Progenitor cell of endocrine pancreas (in vitro differentiated cells): ENCODE results near the gene ACADM. TPM values are rescaled to one million over a fixed set of nuclear protein-coding genes. Genes with fewer than 3 reads are reported as not detected.
A peak's percentile ranks its signal among the peaks of the same experiment; 100 is the strongest.
"Not testable (repeated sequence)": the region's sequence is repeated elsewhere in the genome, so short reads cannot be mapped to it uniquely, and the experiment has no call there.

ENCODE experiments used
- DNase-seq: peaks from one replicate; pipeline ENCODE4 v3.0.0; 2021; ENCODE audit warnings: low spot score; ENCODE audit not compliant: unreplicated experiment
- H3K27ac Mint-ChIP-seq: 2 replicates; pipeline ENCODE4 v1.8.0; 2021; ENCODE audit warnings: mild to moderate bottlenecking, moderate library complexity, mixed read lengths
- H3K27me3 Mint-ChIP-seq: 2 replicates; pipeline ENCODE4 v1.8.0; 2021; ENCODE audit warnings: mixed read lengths
- H3K36me3 Mint-ChIP-seq: 2 replicates; pipeline ENCODE4 v1.8.0; 2022; ENCODE audit warnings: mixed read lengths; ENCODE audit not compliant: insufficient read depth
- H3K4me1 Mint-ChIP-seq: 2 replicates; pipeline ENCODE4 v1.8.0; 2021; ENCODE audit warnings: low read depth, mixed read lengths
- H3K4me3 Mint-ChIP-seq: 2 replicates; pipeline ENCODE4 v1.8.0; 2021; ENCODE audit warnings: low read depth, mild to moderate bottlenecking, moderate library complexity, mixed read lengths
- H3K9me3 Mint-ChIP-seq: 2 replicates; pipeline ENCODE4 v1.8.0; 2021; ENCODE audit warnings: low read depth, mixed read lengths
- long read RNA-seq: library from polyadenylated mRNA; unstranded; transcript quantifications from one replicate; pipeline ENCODE4 v2.0.0, GENCODE V29; 2020
- total RNA-seq: library from RNA; stranded (reverse); gene quantifications from 2 replicates; pipeline ENCODE4 v1.2.1, GENCODE V29; 2021
- TF ChIP-seq, protein P1 (sequence below): fragments of 200-600 bp; sonication (generic); IDR thresholded peaks from one replicate; pipeline ENCODE4 v1.5.0; 2021; ENCODE audit warnings: antibody characterized with exemption, mild to moderate bottlenecking; ENCODE audit not compliant: unreplicated experiment

ACADM gene
- total RNA-seq, result 60.1 and 61.2 TPM in 2 replicates
- long read RNA-seq, transcript ACADM-202 (12 exons, 2,619 nt), result major isoform, 249 of 337 reads
- long read RNA-seq, transcript ACADM-218 (11 exons, 2,535 nt), result minor isoform, 24 of 337 reads
- long read RNA-seq, partial matches to known transcripts, result 21 of 337 reads
- long read RNA-seq, other reads (novel, unspliced or antisense), result 39 of 337 reads

- no peaks in the 10 kb centered on the region for H3K36me3 Mint-ChIP-seq
- peak within 1 kb of the TSS; percentile 100 for H3K27ac Mint-ChIP-seq
- H3K4me3 Mint-ChIP-seq, result peak within 1 kb of the TSS; percentile 100
- no peaks in the 10 kb centered on the region for H3K27me3 Mint-ChIP-seq
- TF ChIP-seq, protein P1, sequence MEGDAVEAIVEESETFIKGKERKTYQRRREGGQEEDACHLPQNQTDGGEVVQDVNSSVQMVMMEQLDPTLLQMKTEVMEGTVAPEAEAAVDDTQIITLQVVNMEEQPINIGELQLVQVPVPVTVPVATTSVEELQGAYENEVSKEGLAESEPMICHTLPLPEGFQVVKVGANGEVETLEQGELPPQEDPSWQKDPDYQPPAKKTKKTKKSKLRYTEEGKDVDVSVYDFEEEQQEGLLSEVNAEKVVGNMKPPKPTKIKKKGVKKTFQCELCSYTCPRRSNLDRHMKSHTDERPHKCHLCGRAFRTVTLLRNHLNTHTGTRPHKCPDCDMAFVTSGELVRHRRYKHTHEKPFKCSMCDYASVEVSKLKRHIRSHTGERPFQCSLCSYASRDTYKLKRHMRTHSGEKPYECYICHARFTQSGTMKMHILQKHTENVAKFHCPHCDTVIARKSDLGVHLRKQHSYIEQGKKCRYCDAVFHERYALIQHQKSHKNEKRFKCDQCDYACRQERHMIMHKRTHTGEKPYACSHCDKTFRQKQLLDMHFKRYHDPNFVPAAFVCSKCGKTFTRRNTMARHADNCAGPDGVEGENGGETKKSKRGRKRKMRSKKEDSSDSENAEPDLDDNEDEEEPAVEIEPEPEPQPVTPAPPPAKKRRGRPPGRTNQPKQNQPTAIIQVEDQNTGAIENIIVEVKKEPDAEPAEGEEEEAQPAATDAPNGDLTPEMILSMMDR, result no peak
- H3K4me1 Mint-ChIP-seq, result peaks cover 26% of the 10 kb centered on the region
- DNase-seq, result peak; percentile 73
- peaks cover 3% of the 10 kb centered on the region for H3K9me3 Mint-ChIP-seq
Measured at GRCh38 chr1:75724472-75725022, at the start of gene ACADM. ACADM (plus strand) TSS chr1:75724709; CDS start chr1:75724788, 79 bp downstream.

- Mint-ChIP-seq H3K4me3 (peak overlapping the region; percentile 69), H3K27me3 (no peaks in the 10 kb centered on the region), H3K36me3 (no peaks in the 10 kb centered on the region), H3K4me1 (peaks cover 13% of the 10 kb centered on the region), H3K9me3 (peaks cover 6% of the 10 kb centered on the region), H3K27ac (no peak overlapping the region)
- DNase-seq, result no peak
- TF ChIP-seq, protein P1, result no peak
Measured at GRCh38 chr1:75677443-75677842, 47.1 kb upstream of the ACADM start.

DNA sequence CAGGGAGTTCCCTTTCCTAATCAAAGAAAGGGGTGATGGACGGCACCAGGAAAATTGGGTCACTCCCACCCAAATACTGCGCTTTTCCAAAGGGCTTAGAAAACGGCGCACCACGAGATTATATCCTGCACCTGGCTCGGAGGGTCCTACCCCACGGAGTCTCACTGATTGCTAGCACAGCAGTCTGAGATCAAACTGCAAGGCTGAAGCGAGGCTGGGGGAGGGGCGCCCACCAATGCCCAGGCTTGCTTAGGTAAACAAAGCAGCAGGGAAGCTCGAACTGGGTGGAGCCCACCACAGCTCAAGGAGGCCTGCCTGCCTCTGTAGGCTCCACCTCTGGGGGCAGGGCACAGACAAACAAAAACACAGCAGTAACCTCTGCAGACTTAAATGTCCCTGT is 46.5 kb upstream of the ACADM start:
- Mint-ChIP-seq H3K4me1 (peaks cover 10% of the 10 kb centered on the region), H3K4me3 (peak overlapping the region; percentile 69)
- H3K27ac Mint-ChIP-seq, DNase-seq, H3K36me3 Mint-ChIP-seq, H3K27me3 Mint-ChIP-seq, H3K9me3 Mint-ChIP-seq: not testable (repeated sequence)

GRCh38 chr1:75690547-75690946 is 34.0 kb upstream of the ACADM start:
- no peaks in the 10 kb centered on the region for H3K36me3 Mint-ChIP-seq
- peaks cover 2% of the 10 kb centered on the region for H3K9me3 Mint-ChIP-seq
- H3K4me3 Mint-ChIP-seq, result no peak overlapping the region
- no peaks in the 10 kb centered on the region for H3K4me1 Mint-ChIP-seq
- H3K27me3 Mint-ChIP-seq, result no peaks in the 10 kb centered on the region
- H3K27ac Mint-ChIP-seq, result no peak overlapping the region
- TF ChIP-seq, protein P1, result no peak
- DNase-seq, result no peak

DNA sequence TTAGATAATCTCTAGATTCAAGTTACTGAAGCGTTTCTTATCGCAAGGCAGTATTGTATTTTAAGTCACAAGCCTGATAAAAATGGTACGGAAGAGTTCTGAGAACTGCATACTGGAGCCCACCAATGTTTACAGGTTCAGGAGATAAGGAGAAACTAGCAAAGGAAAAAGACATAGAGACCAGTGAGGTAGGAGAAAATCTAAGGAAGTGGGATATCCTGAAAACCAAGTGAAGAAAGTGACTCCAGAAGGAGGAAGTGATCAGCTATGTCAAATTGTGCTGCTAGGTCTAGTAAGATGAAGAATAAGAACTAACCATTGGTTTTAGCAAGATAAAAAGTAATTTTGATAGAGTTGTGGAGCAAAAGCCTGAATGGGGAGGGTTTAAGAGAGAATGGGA is 31.0 kb upstream of the ACADM start:
- Mint-ChIP-seq H3K36me3 (no peaks in the 10 kb centered on the region), H3K9me3 (no peaks in the 10 kb centered on the region), H3K4me3 (no peak overlapping the region), H3K27me3 (no peaks in the 10 kb centered on the region), H3K27ac (no peak overlapping the region), H3K4me1 (no peaks in the 10 kb centered on the region)
- no peak for DNase-seq
- TF ChIP-seq, protein P1, result no peak

- TF ChIP-seq, protein P1, result no peak
- Mint-ChIP-seq H3K27ac (no peak overlapping the region), H3K27me3 (no peaks in the 10 kb centered on the region), H3K9me3 (no peaks in the 10 kb centered on the region), H3K4me3 (no peak overlapping the region), H3K36me3 (no peaks in the 10 kb centered on the region), H3K4me1 (no peaks in the 10 kb centered on the region)
- DNase-seq, result no peak
Measured at GRCh38 chr1:75696000-75696399, 28.5 kb upstream of the ACADM start.
